K562 (cell line): Measurements from ENCODE around the gene MAP1LC3B2.

ENCODE experiments used
- PHF8 ChIP-seq: fragments of 200-600 bp; sonication (generic); IDR thresholded peaks from 2 replicates; pipeline ENCODE4 v1.6.1; 2012; ENCODE audit warnings: mixed run types, mild to moderate bottlenecking, inconsistent platforms, low read length, moderate library complexity, borderline replicate concordance
- USF2 ChIP-seq: sonication (generic); formaldehyde crosslinking; IDR thresholded peaks from 2 replicates; pipeline ENCODE4 v1.5.0; 2020; ENCODE audit warnings: missing genetic modification reagents
- ZNF175 ChIP-seq: fragments of 200-800 bp; sonication (Bioruptor generic); IDR thresholded peaks from 2 replicates; pipeline ENCODE4 v1.6.1; 2016; ENCODE audit warnings: low read depth, mild to moderate bottlenecking, missing genetic modification characterization, missing compliant biosample characterization

GRCh38 chr12:116601933-116602810 is 43.0 kb downstream of the MAP1LC3B2 start:
- TF ChIP-seq ZNF175 (no peak), USF2 (no peak), PHF8 (no peak)
